RWPE2 (cell line): Measurements from ENCODE around the gene ANKRD13A.
"Not testable (repeated sequence)": the region's sequence is repeated elsewhere in the genome, so short reads cannot be mapped to it uniquely, and the experiment has no call there.

Source experiments
- ATAC-seq: fragments of 200-7000 bp; cut with Tn5 transposase; 3 replicates; pipeline ENCODE4 v1.9.1; 2021; ENCODE audit warnings: low read depth
- DNase-seq: peaks from one replicate; pipeline ENCODE4 v3.0.0-alpha.2; 2020; ENCODE audit warnings: low spot score
- H3K27ac ChIP-seq: fragments of 450-650 bp; 2 replicates; pipeline ENCODE4 v1.5.1; 2017; ENCODE audit warnings: mild to moderate bottlenecking; ENCODE audit not compliant: poor library complexity, severe bottlenecking
- H3K27me3 ChIP-seq: fragments of 250-450 bp; sonication (Bioruptor Pico); 2 replicates; pipeline ENCODE4 v1.5.1; 2021; ENCODE audit warnings: mild to moderate bottlenecking, moderate library complexity; ENCODE audit not compliant: insufficient read depth, poor library complexity, severe bottlenecking
- H3K36me3 ChIP-seq: fragments of 250-450 bp; sonication (Bioruptor Pico); 2 replicates; pipeline ENCODE4 v1.5.1; 2020; ENCODE audit warnings: low read depth, mild to moderate bottlenecking, moderate library complexity
- H3K4me1 ChIP-seq: fragments of 250-450 bp; sonication (Bioruptor Pico); 2 replicates; pipeline ENCODE4 v1.5.1; 2021; ENCODE audit warnings: mild to moderate bottlenecking, moderate library complexity; ENCODE audit not compliant: insufficient read depth, poor library complexity, severe bottlenecking
- H3K4me3 ChIP-seq: fragments of 250-450 bp; sonication (Bioruptor Pico); 2 replicates; pipeline ENCODE4 v1.5.1; 2021; ENCODE audit warnings: mild to moderate bottlenecking, moderate library complexity; ENCODE audit not compliant: severe bottlenecking
- H3K9me3 ChIP-seq: fragments of 250-450 bp; sonication (Bioruptor Pico); 2 replicates; pipeline ENCODE4 v1.5.1; 2021; ENCODE audit warnings: mild to moderate bottlenecking, moderate library complexity; ENCODE audit not compliant: severe bottlenecking
- TF ChIP-seq, protein P1 (sequence below): fragments of 450-650 bp; IDR thresholded peaks from one replicate; pipeline ENCODE4 v1.5.1; 2017; ENCODE audit warnings: mild to moderate bottlenecking, moderate library complexity; ENCODE audit not compliant: poor library complexity, severe bottlenecking

Gene ANKRD13A

DNA sequence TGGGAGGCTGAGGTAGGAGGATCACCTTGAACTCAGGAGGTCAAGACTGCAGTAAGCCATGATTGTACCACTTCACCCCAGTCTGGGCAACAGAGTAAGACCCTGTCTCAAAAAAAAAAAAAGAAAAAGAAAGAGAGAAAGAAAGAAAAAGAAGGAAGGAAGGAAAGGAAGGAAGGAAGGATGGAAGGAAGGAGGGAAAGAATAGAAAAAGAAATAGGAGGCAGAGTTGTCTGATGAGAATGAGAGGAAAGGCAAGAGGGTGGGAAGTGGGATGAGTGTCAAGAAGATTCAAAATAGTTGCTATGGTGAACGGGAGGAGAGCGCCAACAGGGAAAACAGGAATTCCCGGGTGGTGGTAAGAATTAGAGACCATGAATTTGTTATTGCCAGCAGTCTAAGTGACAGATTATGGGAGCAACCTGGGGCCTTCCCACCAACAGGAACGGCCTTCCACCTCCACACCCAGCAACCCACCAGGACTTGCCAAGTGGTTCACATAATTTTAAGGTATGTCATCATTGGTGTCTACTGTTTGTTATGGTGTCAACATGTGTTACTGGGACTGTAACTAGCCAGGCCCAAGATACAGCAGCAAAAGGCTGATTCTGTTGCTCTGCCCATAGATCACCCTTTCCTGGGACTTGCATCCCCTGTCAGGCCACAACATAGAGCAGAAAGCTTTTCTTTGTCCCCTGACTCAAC lies 85.2 kb downstream of the ANKRD13A start:
- no peak overlapping the region for H3K4me3 ChIP-seq
- no peak overlapping the region for H3K27ac ChIP-seq
- TF ChIP-seq, protein P1, sequence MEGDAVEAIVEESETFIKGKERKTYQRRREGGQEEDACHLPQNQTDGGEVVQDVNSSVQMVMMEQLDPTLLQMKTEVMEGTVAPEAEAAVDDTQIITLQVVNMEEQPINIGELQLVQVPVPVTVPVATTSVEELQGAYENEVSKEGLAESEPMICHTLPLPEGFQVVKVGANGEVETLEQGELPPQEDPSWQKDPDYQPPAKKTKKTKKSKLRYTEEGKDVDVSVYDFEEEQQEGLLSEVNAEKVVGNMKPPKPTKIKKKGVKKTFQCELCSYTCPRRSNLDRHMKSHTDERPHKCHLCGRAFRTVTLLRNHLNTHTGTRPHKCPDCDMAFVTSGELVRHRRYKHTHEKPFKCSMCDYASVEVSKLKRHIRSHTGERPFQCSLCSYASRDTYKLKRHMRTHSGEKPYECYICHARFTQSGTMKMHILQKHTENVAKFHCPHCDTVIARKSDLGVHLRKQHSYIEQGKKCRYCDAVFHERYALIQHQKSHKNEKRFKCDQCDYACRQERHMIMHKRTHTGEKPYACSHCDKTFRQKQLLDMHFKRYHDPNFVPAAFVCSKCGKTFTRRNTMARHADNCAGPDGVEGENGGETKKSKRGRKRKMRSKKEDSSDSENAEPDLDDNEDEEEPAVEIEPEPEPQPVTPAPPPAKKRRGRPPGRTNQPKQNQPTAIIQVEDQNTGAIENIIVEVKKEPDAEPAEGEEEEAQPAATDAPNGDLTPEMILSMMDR: no peak
- H3K27me3 ChIP-seq: no peaks in the 10 kb centered on the region
- no peaks in the 10 kb centered on the region for H3K36me3 ChIP-seq
- ATAC-seq (no peak), DNase-seq (no peak)
- no peaks in the 10 kb centered on the region for H3K4me1 ChIP-seq
- no peaks in the 10 kb centered on the region for H3K9me3 ChIP-seq

DNA sequence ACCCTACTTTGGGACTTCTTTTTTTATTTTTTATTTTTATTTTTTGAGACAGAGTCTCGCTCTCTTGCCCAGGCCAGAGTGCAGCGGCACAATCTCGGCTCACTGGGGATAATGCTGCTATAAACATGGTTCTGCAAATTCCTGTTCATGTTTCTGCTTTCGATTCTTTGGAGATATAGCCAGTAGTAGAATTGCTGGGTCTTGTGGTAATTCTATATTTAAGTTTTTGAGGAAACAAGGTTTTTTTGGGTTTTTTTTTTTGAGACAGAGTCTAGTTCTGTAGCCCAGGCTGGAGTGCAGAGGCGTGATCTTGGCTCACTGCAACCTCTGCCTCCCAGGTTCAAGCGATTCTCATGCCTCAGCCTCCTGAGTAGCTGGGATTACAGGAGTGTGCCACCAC lies 89.0 kb downstream of the ANKRD13A start:
- H3K27me3 ChIP-seq, H3K27ac ChIP-seq, H3K36me3 ChIP-seq, H3K9me3 ChIP-seq, DNase-seq, ATAC-seq, H3K4me1 ChIP-seq, H3K4me3 ChIP-seq: not testable (repeated sequence)

DNA sequence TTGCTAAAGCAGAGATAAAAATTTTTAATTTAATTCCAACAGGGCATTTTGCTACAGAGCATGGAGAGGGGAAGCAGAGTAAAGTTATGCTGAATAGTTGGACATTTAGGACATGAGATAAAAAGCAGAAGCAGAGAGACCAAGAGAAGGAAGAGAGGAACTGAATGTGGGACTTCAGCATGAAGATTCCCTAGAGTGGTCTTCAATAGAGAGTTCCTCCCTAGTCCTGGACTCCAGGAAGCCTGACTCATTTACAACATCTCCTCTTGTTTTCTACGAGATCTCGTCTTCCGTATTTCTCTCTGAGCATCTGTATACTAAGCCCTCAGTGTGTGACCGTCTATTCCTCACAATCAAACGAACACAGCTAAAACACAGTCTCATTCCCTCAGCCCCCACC lies 89.7 kb downstream of the ANKRD13A start:
- H3K27me3 ChIP-seq: no peaks in the 10 kb centered on the region
- H3K27ac ChIP-seq: no peak overlapping the region
- no peaks in the 10 kb centered on the region for H3K9me3 ChIP-seq
- ATAC-seq (no peak), DNase-seq (no peak)
- no peaks in the 10 kb centered on the region for H3K4me1 ChIP-seq
- H3K4me3 ChIP-seq: no peak overlapping the region
- TF ChIP-seq, protein P1: no peak
- no peaks in the 10 kb centered on the region for H3K36me3 ChIP-seq
